HepG2 (cell line): ENCODE data around the gene SIRT7. TPM values are rescaled to one million over a fixed set of nuclear protein-coding genes. Genes with fewer than 3 reads are reported as not detected.

Source experiments
- AHR ChIP-seq: IDR thresholded peaks from 2 replicates; pipeline ENCODE4 v1.6.1; 2018; ENCODE audit warnings: missing genetic modification reagents, missing compliant biosample characterization
- BORCS8-MEF2B ChIP-seq: sonication (generic); formaldehyde crosslinking; IDR thresholded peaks from 2 replicates; pipeline ENCODE4 v1.8.0; 2022; ENCODE audit warnings: mild to moderate bottlenecking, missing genetic modification reagents
- CENPX ChIP-seq: sonication (generic); formaldehyde crosslinking; IDR thresholded peaks from 2 replicates; pipeline ENCODE4 v1.9.0; 2021; ENCODE audit warnings: mild to moderate bottlenecking, missing genetic modification reagents, moderate library complexity
- CHD2 ChIP-seq: IDR thresholded peaks from 2 replicates; pipeline ENCODE4 v1.6.1; 2011; ENCODE audit warnings: low read depth, low read length, improper control_type of control experiment
- E2F5 ChIP-seq: sonication (generic); formaldehyde crosslinking; conservative IDR thresholded peaks from 2 replicates; pipeline ENCODE4 v1.4.0; 2020; ENCODE audit warnings: missing genetic modification reagents
- ISL2 ChIP-seq: sonication (generic); formaldehyde crosslinking; IDR thresholded peaks from 2 replicates; pipeline ENCODE4 v1.5.0; 2020; ENCODE audit warnings: missing genetic modification reagents
- ISX ChIP-seq: sonication (generic); formaldehyde crosslinking; conservative IDR thresholded peaks from 2 replicates; pipeline ENCODE4 v1.5.0; 2020; ENCODE audit warnings: missing genetic modification reagents
- LCORL ChIP-seq, 2 experiments: fragments of 450-650 bp in 1 of 2; sonication (generic) in 1 of 2; formaldehyde crosslinking in 1 of 2; IDR thresholded peaks; 2 replicates each; pipeline versions ENCODE4 v1.5.0 to v1.6.1; 2017 to 2020; ENCODE audit warnings: antibody characterized with exemption in 1 of 2, missing genetic modification reagents in 1 of 2
- POLR2G ChIP-seq: fragments of 200-400 bp; formaldehyde crosslinking; IDR thresholded peaks from 2 replicates; pipeline ENCODE4 v1.6.1; 2018; ENCODE audit warnings: mild to moderate bottlenecking, low read depth, low read length, moderate library complexity
- RFXANK ChIP-seq: IDR thresholded peaks from 2 replicates; pipeline ENCODE4 v1.6.1; 2016
- SKI ChIP-seq: fragments of 450-650 bp; IDR thresholded peaks from one replicate; pipeline ENCODE4 v1.6.1; 2018; ENCODE audit warnings: mild to moderate bottlenecking; ENCODE audit not compliant: partially characterized antibody
- SMARCC2 ChIP-seq: fragments of 450-650 bp; IDR thresholded peaks from 2 replicates; pipeline ENCODE4 v1.6.1; 2017; ENCODE audit warnings: antibody characterized with exemption, mild to moderate bottlenecking
- SNAI1 ChIP-seq: sonication (generic); formaldehyde crosslinking; IDR thresholded peaks from 2 replicates; pipeline ENCODE4 v1.5.0; 2020; ENCODE audit warnings: mild to moderate bottlenecking, missing genetic modification reagents, borderline replicate concordance
- SP2 ChIP-seq: sonication (generic); formaldehyde crosslinking; IDR thresholded peaks from 2 replicates; pipeline ENCODE4 v1.5.1; 2020; ENCODE audit warnings: mild to moderate bottlenecking, missing genetic modification reagents
- ZBTB25 ChIP-seq: IDR thresholded peaks from 2 replicates; pipeline ENCODE4 v1.6.1; 2018; ENCODE audit warnings: missing genetic modification reagents
- ZNF562 ChIP-seq: sonication (generic); formaldehyde crosslinking; IDR thresholded peaks from 2 replicates; pipeline ENCODE4 v1.8.0; 2022; ENCODE audit warnings: missing genetic modification reagents, borderline replicate concordance
- ZNF674 ChIP-seq: sonication (generic); formaldehyde crosslinking; IDR thresholded peaks from 2 replicates; pipeline ENCODE4 v1.5.0; 2020; ENCODE audit warnings: low read depth, mild to moderate bottlenecking, missing genetic modification reagents
- ZNF773 ChIP-seq: sonication (generic); formaldehyde crosslinking; IDR thresholded peaks from 2 replicates; pipeline ENCODE4 v1.4.0; 2020; ENCODE audit warnings: missing genetic modification reagents, borderline replicate concordance
- polyA plus RNA-seq, 8 experiments: library from polyadenylated mRNA; depleted of rRNA in 3 of 8; stranded (reverse) in 7 of 8; unstranded in 1 of 8; fragments of >200 nt; fragmentation: Illumina TruSeq in 4 of 8; extraction: Trizol in 4 of 8; gene quantifications; 2 replicates each; pipeline versions ENCODE4 v1.2.1 to v1.2.3, GENCODE V29; 2011 to 2016; ENCODE audit warnings: low read depth in 4 of 8, missing spikeins in 1 of 8, mixed read lengths in 1 of 8; ENCODE audit not compliant: insufficient read depth in 1 of 8
- total RNA-seq, 5 experiments: library from RNA; depleted of rRNA; stranded (reverse); fragments of >200 nt; fragmentation: Illumina TruSeq; extraction: Trizol; gene quantifications; 2 replicates each; pipeline ENCODE4 v1.2.3, GENCODE V29; 2016; ENCODE audit warnings: low read depth in 1 of 5
- TF ChIP-seq, protein P1 (sequence below): sonication (generic); formaldehyde crosslinking; IDR thresholded peaks from 2 replicates; pipeline ENCODE4 v1.4.0; 2020; ENCODE audit warnings: missing genetic modification reagents
- TF ChIP-seq, protein P2 (sequence below): sonication (generic); formaldehyde crosslinking; conservative IDR thresholded peaks from 2 replicates; pipeline ENCODE4 v1.4.0; 2020; ENCODE audit warnings: missing genetic modification reagents
- TF ChIP-seq, protein P3 (sequence below): sonication (generic); formaldehyde crosslinking; IDR thresholded peaks from 2 replicates; pipeline ENCODE4 v1.8.1; 2022; ENCODE audit warnings: mild to moderate bottlenecking, missing genetic modification reagents
- TF ChIP-seq, protein P4 (sequence below): sonication (generic); formaldehyde crosslinking; IDR thresholded peaks from 2 replicates; pipeline ENCODE4 v1.5.0; 2020; ENCODE audit warnings: mild to moderate bottlenecking, missing genetic modification reagents

SIRT7 gene
- total and polyA plus RNA-seq, 2 of the 13 experiments (the other 11 are each of a cell fraction or from before 2014, with no cell fraction given), result 8.3 to 24.8 TPM

DNA sequence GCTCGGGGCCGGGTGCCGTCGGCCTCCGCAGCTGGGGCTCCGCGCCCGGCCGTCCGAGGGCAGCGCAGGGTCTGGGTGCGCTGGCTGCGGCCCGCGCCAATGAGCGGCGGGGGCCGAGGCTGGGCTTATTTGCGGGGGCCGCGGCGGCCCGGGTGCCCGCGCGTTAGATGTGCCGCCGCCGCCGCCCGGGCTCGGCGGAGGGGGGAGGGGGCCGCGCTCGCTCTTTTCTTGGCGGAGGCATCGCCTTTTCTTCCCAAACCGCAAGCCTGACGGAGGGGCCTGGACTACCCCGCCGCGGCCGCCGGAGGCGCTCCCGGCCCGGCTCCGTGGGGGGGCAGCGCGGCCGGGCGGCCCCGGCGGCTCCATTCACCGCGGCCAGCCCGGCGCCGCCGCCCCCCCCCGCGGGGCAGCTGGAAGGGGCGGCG lies 43.1 kb upstream of the SIRT7 start, which contains the start of gene NOTUM (continued):
- TF ChIP-seq ZBTB25 (CRISPR knock-in tag) (peak; percentile 46; the same call in 1 of the 2 replicates), ZNF773 (CRISPR knock-in tag) (0 out of 2 replicates have a peak, but pooled peaks have one; percentile 49), CHD2 (no peak), E2F5 (CRISPR knock-in tag) (no peak), RFXANK (CRISPR knock-in tag) (no peak), ZNF674 (CRISPR knock-in tag) (no peak), ISX (CRISPR knock-in tag) (no peak), SMARCC2 (no peak), POLR2G (0 out of 2 replicates have a peak, but pooled peaks have one; percentile 24), ZNF562 (CRISPR knock-in tag) (no peak), SKI (peak; percentile 92), SP2 (CRISPR knock-in tag) (no peak), AHR (no peak), LCORL (IDR thresholded peaks at IDR 0.05) (no peak), LCORL (CRISPR knock-in tag; IDR thresholded peaks at IDR 0.05) (no peak), CENPX (CRISPR knock-in tag) (no peak), ISL2 (no peak), BORCS8-MEF2B (no peak), SNAI1 (no peak)
- TF ChIP-seq, protein P1, sequence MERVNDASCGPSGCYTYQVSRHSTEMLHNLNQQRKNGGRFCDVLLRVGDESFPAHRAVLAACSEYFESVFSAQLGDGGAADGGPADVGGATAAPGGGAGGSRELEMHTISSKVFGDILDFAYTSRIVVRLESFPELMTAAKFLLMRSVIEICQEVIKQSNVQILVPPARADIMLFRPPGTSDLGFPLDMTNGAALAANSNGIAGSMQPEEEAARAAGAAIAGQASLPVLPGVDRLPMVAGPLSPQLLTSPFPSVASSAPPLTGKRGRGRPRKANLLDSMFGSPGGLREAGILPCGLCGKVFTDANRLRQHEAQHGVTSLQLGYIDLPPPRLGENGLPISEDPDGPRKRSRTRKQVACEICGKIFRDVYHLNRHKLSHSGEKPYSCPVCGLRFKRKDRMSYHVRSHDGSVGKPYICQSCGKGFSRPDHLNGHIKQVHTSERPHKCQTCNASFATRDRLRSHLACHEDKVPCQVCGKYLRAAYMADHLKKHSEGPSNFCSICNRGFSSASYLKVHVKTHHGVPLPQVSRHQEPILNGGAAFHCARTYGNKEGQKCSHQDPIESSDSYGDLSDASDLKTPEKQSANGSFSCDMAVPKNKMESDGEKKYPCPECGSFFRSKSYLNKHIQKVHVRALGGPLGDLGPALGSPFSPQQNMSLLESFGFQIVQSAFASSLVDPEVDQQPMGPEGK, result peak; percentile 55
- TF ChIP-seq, protein P2, sequence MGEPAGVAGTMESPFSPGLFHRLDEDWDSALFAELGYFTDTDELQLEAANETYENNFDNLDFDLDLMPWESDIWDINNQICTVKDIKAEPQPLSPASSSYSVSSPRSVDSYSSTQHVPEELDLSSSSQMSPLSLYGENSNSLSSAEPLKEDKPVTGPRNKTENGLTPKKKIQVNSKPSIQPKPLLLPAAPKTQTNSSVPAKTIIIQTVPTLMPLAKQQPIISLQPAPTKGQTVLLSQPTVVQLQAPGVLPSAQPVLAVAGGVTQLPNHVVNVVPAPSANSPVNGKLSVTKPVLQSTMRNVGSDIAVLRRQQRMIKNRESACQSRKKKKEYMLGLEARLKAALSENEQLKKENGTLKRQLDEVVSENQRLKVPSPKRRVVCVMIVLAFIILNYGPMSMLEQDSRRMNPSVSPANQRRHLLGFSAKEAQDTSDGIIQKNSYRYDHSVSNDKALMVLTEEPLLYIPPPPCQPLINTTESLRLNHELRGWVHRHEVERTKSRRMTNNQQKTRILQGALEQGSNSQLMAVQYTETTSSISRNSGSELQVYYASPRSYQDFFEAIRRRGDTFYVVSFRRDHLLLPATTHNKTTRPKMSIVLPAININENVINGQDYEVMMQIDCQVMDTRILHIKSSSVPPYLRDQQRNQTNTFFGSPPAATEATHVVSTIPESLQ (CRISPR knock-in tag), result no peak
- TF ChIP-seq, protein P3, sequence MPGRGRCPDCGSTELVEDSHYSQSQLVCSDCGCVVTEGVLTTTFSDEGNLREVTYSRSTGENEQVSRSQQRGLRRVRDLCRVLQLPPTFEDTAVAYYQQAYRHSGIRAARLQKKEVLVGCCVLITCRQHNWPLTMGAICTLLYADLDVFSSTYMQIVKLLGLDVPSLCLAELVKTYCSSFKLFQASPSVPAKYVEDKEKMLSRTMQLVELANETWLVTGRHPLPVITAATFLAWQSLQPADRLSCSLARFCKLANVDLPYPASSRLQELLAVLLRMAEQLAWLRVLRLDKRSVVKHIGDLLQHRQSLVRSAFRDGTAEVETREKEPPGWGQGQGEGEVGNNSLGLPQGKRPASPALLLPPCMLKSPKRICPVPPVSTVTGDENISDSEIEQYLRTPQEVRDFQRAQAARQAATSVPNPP (CRISPR knock-in tag), result no peak
- TF ChIP-seq, protein P4, sequence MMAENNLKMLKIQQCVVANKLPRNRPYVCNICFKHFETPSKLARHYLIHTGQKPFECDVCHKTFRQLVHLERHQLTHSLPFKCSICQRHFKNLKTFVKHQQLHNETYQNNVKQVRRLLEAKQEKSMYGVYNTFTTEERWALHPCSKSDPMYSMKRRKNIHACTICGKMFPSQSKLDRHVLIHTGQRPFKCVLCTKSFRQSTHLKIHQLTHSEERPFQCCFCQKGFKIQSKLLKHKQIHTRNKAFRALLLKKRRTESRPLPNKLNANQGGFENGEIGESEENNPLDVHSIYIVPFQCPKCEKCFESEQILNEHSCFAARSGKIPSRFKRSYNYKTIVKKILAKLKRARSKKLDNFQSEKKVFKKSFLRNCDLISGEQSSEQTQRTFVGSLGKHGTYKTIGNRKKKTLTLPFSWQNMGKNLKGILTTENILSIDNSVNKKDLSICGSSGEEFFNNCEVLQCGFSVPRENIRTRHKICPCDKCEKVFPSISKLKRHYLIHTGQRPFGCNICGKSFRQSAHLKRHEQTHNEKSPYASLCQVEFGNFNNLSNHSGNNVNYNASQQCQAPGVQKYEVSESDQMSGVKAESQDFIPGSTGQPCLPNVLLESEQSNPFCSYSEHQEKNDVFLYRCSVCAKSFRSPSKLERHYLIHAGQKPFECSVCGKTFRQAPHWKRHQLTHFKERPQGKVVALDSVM, result no peak
